GM12874 (cell line): ENCODE results near the gene MTCL1.

Experiments
- CTCF ChIP-seq: IDR thresholded peaks from 2 replicates; pipeline ENCODE4 v1.5.1; 2011; ENCODE audit warnings: low read depth, mild to moderate bottlenecking, control low read depth, low read length, moderate library complexity; ENCODE audit not compliant: insufficient read depth

MTCL1 gene

DNA sequence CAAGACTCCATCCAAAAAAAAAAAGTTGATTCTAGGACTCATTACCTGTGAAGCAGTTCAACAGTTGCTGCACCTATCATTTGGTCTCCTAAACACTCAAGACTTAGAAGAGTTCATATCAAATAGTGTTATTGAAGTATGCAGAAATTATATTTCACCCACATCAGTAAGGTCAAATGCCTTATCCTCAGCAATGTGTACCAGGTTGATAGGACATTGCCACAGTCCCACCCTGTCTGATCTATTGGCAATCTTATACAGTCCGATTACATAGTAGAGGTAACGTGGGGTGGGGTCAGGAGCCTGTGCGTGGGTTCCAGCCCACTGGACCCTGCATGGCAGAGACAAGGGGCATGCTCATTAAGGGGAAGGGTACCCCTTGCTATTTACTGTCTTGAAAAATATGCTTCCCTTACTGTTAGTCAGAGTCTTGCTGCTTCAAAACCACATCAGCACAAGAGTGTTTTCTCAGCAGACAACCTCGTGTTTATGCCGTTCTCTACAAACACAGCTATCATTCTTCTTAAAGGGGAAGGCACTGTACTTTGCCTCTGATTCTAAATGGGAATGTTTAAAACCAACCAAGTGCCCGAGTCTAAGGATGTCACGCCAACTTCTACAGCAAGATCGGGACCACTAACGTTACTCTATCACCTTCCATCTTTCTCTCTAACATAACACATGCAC is 115.2 kb downstream of the MTCL1 start:
- no peak for TF ChIP-seq CTCF

DNA sequence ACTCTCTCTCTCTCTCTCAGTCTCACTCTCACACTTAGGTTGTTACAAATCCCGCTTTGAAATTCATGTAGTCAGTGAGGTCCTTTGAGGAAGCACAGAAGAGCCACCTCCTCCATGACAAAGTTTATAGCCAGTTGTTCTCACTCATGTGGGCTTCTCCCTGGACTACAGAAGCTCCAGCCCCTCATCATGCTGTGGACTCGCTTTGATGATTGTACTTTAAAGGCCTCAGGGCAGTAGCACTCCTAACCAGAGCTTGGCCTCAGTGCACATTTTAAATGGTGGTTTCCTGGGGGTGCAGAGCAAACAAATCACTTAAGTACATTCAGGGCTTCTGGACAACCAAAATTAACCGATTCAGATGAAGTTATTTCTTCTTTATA is 115.7 kb downstream of the MTCL1 start:
- no peak for TF ChIP-seq CTCF

DNA sequence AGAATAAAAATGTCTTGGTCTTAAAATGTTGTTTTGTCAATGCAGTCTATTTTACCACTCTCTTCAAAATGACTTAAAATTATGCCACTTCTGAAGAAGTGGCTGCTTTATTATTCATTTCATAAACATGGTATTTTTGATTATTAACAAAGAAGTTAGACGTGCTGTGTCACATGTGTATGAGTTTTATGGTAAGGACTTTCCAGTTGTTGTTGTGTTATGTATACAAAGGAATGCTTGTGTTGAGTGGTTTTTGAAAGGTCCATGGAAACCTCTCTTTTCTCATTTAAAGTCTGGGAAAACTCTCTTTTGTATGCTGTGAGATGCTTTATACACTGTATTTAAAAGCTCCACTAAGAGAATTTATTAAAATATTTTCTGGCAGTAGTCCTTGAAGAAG is 116.2 kb downstream of the MTCL1 start:
- no peak for TF ChIP-seq CTCF

DNA sequence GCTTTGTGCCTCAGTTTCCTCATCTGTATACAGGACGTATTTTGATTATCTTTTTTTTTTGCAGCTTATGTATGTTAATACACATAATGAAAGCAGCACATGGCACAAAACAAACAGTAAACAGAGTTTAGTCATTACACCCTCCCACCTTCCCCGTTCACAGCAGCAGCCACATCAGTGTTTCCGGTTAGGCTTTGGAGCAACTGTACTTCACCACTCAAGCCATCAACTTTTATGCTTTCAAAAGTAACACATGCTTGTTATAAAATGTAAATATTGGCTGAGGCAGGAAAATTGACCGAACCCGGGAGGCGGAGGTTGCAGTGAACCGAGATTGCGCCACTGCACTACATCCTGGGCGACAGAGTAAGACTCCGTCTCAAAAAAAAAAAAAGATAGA is 117.3 kb downstream of the MTCL1 start:
- no peak for TF ChIP-seq CTCF

DNA sequence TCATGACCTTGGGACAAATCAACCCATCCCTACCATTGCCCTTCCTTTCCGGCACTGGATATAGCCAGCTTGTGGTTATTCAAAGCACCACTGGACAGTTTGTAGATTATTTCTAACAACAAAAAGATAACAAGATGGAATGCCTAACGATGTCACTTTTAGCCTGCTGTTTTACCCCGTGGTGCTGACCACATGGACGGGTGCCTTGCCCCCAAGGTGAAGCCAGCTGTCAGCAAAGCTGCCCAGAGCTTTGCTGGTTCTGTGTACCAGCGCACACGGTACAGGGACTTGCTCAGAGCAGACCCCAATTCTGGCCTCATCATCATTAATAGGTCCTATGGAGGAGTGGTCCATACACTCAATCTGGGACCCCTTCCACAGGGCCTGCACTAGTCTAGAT is 118.2 kb downstream of the MTCL1 start:
- TF ChIP-seq CTCF = no peak

DNA sequence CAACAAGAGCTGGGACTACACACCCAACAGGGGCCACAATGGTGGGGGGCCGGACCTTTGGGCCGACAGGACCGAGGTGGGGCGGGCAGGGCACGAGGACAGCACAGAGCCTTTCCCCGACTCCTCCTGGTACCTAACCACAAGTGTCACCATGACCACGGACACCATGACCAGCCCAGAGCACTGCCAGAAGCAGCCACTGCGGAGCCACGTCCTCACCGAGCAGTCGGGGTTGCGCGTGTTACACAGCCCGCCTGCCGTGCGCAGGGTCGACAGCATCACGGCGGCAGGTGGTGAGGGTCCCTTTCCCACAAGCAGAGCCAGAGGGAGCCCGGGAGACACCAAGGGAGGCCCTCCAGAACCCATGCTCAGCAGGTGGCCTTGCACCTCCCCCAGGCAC is 119.5 kb downstream of the MTCL1 start:
- TF ChIP-seq CTCF = no peak

- TF ChIP-seq CTCF = no peak
Observed at GRCh38 chr18:8825273-8825672, 119.9 kb downstream of the MTCL1 start.

DNA sequence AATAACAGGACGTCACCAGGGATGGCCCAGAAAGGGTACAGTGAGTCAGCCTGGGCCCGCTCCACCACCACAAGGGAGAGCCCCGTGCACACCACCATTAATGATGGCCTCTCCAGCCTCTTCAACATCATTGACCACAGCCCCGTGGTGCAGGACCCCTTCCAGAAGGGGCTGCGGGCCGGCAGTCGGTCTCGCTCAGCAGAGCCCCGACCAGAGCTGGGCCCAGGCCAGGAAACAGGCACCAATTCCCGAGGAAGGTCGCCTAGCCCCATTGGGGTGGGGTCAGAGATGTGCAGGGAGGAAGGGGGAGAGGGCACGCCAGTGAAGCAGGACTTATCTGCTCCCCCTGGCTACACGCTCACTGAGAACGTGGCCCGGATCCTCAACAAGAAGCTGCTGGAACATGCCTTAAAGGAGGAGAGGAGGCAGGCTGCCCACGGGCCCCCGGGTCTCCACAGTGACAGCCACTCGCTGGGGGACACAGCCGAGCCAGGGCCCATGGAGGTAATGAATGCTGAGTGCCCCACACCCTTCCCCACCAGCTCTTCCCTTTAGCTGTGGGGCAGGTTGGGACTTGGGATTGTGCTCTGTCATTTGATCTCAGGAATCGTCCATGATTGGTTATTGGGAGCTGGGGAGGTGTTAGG is 120.5 kb downstream of the MTCL1 start:
- no peak for TF ChIP-seq CTCF
